GM19324 (cell line): ENCODE data around the gene SLC27A2.

Experiments
- ATAC-seq: cut with Tn5 transposase; IDR thresholded peaks from one replicate; pipeline ENCODE4 v1.9.1; 2021; ENCODE audit warnings: mild to moderate bottlenecking, moderate library complexity; ENCODE audit not compliant: unreplicated experiment, low FRiP score

The SLC27A2 gene

DNA sequence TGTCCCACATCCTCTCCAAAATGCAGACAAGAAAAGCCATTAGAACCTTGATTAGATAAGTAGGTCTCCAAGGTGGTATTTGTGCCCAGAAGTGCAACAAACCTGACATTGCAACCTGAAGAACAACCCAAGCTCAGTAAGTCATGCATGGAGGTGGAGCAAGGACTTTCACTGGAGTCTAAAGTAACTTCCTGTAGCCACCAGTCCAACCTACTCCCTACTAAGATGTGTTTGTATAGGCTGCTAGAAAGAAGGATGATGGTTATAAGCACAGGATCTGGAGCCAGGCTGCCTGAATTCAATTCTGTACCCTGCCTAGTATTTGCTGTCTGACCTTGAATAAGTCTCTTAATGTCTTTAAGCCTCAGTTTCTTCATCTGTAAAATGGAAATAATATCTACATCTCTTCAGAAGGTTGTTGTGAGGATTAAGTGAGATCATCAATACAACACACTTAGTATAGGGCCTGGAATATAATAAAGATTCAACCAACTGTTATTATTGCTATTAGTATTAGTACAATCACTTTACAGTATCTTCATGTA lies 51.3 kb downstream of the SLC27A2 start:
- ATAC-seq, result no peak

GRCh38 chr15:50234764-50235163 lies 52.8 kb downstream of the SLC27A2 start:
- no peak for ATAC-seq

- ATAC-seq, result no peak
Observed at GRCh38 chr15:50235794-50236193, 53.8 kb downstream of the SLC27A2 start.

DNA sequence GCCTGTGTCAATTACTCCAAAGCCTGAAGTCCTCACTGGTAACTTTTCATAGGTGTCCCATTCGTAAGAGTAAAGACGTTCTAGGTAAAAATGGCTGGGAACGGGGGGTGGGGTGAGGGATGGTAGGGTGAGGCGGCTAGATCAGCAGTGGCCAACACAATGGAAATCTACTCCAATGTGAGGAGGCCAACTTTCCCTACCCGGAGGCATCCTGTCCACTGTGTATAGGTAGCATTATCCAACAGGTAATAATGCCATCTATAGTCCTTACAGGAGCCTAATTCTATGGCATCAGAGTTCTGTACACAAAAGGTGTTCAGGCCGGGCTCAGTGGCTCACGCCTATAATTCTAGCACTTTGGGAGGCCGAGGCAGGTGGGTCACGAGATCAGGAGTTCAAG lies 54.4 kb downstream of the SLC27A2 start:
- ATAC-seq, result no peak

GRCh38 chr15:50238255-50238654 lies 56.3 kb downstream of the SLC27A2 start:
- ATAC-seq, result no peak

- no peak for ATAC-seq
Observed at GRCh38 chr15:50241684-50242450, 59.9 kb downstream of the SLC27A2 start.

GRCh38 chr15:50244153-50244552 lies 62.2 kb downstream of the SLC27A2 start:
- no peak for ATAC-seq

GRCh38 chr15:50244959-50245624 lies 63.1 kb downstream of the SLC27A2 start:
- ATAC-seq, result no peak

- no peak for ATAC-seq
Observed at GRCh38 chr15:50246631-50247030, 64.6 kb downstream of the SLC27A2 start.

GRCh38 chr15:50247819-50248655 lies 66.0 kb downstream of the SLC27A2 start:
- peak; percentile 89 for ATAC-seq

DNA sequence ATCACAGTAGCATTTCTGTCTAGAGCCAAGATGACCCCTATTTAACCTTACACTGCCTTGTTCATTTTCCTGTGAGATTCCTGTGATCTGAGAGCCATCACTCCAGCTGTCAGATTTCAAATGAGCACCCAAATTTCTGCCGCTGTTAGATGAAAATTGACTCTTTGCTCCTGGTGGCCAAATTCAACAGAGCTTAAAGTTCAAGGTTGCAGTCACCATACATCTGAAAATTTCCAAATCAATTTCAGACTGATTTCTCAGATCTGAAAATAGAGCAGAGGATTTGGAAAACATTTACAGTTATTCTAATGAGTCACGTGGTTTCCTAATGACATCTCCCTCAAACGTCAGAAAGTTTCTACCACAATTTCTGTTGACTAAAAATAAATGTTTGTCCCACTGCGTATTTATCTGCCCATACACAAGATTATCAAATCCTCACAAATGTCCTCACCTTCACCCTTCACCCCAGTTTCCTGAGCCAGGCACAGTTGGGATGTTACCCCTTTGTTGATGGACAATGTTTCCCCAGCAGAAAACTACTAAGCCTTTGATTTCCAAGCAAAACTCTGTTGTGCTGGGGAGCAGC lies 67.1 kb downstream of the SLC27A2 start:
- ATAC-seq, result no peak

DNA sequence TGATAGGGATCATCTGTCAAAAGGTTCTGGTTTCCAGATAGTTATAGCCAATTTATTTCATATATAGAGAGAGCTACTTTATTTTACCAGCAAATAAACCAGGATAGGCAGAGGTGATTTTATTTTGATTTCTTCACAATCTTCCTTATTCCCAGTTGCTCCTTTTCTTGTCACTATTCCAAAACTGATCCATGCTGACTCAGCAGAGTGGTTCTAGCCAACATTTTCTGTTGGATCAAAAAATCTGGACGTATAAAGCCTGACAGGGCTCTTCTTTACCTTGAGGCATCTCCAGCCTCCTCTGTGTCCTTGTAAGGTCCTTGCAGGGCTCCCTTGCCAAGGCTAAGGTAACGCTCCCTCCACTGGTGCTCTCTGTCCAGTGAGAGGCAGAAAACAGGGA lies 67.7 kb downstream of the SLC27A2 start:
- no peak for ATAC-seq

- ATAC-seq, result no peak
Observed at GRCh38 chr15:50250760-50251394, 68.9 kb downstream of the SLC27A2 start.

- no peak for ATAC-seq
Observed at GRCh38 chr15:50251638-50252182, 69.7 kb downstream of the SLC27A2 start.

DNA sequence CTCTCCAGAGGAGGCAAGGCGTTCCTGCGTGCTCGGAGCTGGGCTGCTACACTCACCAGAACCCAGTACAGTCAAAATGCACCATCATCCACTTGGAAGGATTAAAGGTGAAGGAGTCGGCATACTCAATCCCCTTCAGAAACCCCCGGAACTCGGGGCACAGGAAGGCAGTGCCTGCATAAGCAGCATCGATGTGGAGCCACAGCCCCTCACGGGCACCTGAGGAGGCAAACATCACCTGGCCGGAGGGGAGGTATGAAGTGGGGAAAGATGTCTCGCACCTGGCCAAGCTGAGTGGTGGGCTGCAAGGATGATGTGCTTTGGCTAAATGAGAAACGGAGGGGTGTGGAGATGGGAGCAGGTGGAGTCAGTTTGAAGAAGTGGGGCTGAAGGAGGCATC lies 70.6 kb downstream of the SLC27A2 start:
- ATAC-seq, result no peak

GRCh38 chr15:50256188-50257041 lies 74.4 kb downstream of the SLC27A2 start:
- no peak for ATAC-seq

GRCh38 chr15:50257332-50257731 lies 75.3 kb downstream of the SLC27A2 start:
- no peak for ATAC-seq

GRCh38 chr15:50257924-50258323 lies 75.9 kb downstream of the SLC27A2 start:
- ATAC-seq, result no peak

DNA sequence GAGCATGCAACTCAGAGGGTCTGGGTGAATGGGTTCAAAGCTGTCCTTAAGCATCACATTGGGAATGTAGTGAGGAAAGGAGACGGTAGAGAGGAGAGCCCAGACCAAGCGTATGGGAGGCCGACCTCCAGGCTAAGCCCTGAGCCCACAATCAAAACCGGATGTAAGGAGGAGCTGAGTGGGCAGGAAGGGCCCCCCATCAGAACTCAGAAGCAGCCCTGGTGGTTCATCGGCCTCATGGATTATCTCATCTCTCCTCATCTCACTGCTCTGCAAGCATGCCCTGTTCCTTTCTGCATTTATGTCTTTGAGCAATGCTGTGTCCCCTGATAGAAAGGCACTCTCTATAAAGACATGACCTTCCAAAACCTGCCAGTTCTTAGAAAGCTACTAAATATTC lies 77.3 kb downstream of the SLC27A2 start:
- ATAC-seq, result no peak
